ENCODE data around the gene VPS13D. TPM values are rescaled to one million over a fixed set of nuclear protein-coding genes. Genes with fewer than 3 reads are reported as not detected.

The VPS13D gene
- total RNA-seq, 4 donors from 2014 or later, result 42.5 to 103 (median 59.8) TPM

GRCh38 chr1:12338823-12339222 lies 109.0 kb downstream of the VPS13D start:
- Histone ChIP-seq H3K27ac (peak overlapping the region in 3 of 4 donors; percentile 25 to 56 (median 49)), H3K4me3 (no peak overlapping the region), H3K9me3 (no peaks in the 10 kb centered on the region), H3K36me3 (peaks cover 0 to 100% (median 16%) of the 10 kb centered on the region in 3 donors), H3K27me3 (no peaks in the 10 kb centered on the region), H3K4me1 (peaks cover 0 to 37% (median 0%) of the 10 kb centered on the region in 3 donors)
- DNase-seq, result no peak
- 85 to 90% methylated on average over 1 of the region's 1 CpG for WGBS, 2 donors
- TF ChIP-seq POLR2A (IDR thresholded peaks at IDR 0.05), result no peak
- intact Hi-C loops (cut with DNase I), result no loop called here

DNA sequence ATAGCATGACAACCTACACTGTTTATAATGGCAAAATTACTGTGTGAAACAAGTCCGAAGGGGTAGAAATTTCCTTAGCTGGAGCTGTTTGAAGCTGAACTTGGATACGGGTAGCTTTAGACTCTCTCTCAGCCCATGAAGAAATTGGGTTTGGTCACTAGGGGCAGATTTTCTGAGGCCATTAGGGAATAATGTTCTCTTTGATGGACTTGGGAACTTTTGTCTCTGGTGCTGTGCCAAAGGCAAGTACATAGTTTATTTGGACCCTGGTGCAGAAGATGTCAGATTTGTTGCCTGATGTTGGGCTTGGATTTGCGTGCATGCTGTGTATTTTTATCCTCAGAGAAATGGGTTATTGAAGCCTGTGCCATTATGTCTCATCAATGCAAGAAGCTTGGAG lies 109.6 kb downstream of the VPS13D start:
- intact Hi-C loops (cut with DNase I), result no loop called here
- no peaks in the 10 kb centered on the region for H3K9me3 ChIP-seq
- no peak overlapping the region for H3K4me3 ChIP-seq
- peaks cover 0 to 43% (median 0%) of the 10 kb centered on the region in 3 donors for H3K4me1 ChIP-seq
- H3K27ac ChIP-seq, result peak overlapping the region in 3 of 4 donors; percentile 25 to 56 (median 49)
- H3K36me3 ChIP-seq, result peaks cover 0 to 100% (median 16%) of the 10 kb centered on the region in 3 donors
- TF ChIP-seq POLR2A (IDR thresholded peaks at IDR 0.05) (no peak), CTCF (IDR thresholded peaks at IDR 0.05) (peak in 2 of 6 experiments; percentile 11 to 13)
- H3K27me3 ChIP-seq, result no peaks in the 10 kb centered on the region
- DNase-seq, result no peak
- WGBS, 2 donors, result 68 to 71% methylated on average over 3 of the region's 3 CpGs

DNA sequence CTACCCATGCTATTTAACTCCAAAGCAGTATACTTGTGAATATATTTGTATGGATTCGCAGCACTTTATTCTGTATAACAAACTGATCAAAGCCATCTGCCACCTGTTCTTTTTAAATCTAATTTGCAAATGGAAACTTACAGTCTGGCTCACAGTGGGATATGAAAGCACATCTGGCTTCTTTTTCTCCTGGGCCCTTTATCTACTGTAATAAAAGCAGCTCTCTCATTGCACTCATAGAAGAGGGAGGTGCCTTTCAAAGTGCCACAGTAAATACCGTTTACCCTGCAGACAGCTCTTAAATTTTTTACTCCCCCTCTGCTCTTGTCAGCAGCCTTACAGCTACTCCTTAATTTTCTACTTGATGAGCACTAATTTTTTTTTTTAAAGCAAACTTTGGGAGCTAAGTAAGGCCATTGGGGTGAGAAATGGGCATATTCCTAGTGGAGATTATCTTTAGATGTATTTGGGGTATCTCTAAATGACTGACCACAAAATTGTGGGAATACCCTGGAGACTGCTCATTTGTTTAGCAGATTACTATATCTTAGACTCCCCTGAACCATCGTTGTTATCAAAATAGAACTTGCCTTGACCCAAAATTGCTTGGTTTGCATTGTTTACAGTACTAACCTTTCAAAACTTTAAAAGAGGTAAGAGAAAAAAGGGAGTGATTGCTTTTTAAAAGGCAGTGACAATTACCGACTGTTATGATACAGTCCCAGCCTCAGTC lies 110.1 kb downstream of the VPS13D start:
- H3K27me3 ChIP-seq, result no peaks in the 10 kb centered on the region
- intact Hi-C loops (cut with DNase I), result no loop called here
- WGBS, 2 donors, result 69 to 79% methylated on average over 4 of the region's 4 CpGs
- peak overlapping the region in 3 of 4 donors; percentile 25 to 56 (median 37) for H3K27ac ChIP-seq
- TF ChIP-seq CTCF (IDR thresholded peaks at IDR 0.05) (no peak), POLR2A (IDR thresholded peaks at IDR 0.05) (no peak)
- peaks cover 0 to 100% (median 14%) of the 10 kb centered on the region in 3 donors for H3K36me3 ChIP-seq
- peaks cover 0 to 48% (median 0%) of the 10 kb centered on the region in 3 donors for H3K4me1 ChIP-seq
- no peak for DNase-seq
- H3K9me3 ChIP-seq, result no peaks in the 10 kb centered on the region
- no peak overlapping the region for H3K4me3 ChIP-seq

GRCh38 chr1:12340544-12340930 lies 110.7 kb downstream of the VPS13D start:
- 67 to 69% methylated on average over 2 to 3 of the region's 3 CpGs for WGBS, 2 donors
- Histone ChIP-seq H3K4me3 (no peak overlapping the region), H3K27ac (peak overlapping the region in 3 of 4 donors; percentile 25 to 56 (median 37)), H3K4me1 (peaks cover 0 to 52% (median 0%) of the 10 kb centered on the region in 3 donors), H3K36me3 (peaks cover 0 to 100% (median 8%) of the 10 kb centered on the region in 3 donors), H3K27me3 (no peaks in the 10 kb centered on the region), H3K9me3 (no peaks in the 10 kb centered on the region)
- no peak for TF ChIP-seq POLR2A (IDR thresholded peaks at IDR 0.05)
- TF ChIP-seq CTCF (IDR thresholded peaks at IDR 0.05), result no peak
- no peak for DNase-seq
- intact Hi-C loops (cut with DNase I), result no loop called here

DNA sequence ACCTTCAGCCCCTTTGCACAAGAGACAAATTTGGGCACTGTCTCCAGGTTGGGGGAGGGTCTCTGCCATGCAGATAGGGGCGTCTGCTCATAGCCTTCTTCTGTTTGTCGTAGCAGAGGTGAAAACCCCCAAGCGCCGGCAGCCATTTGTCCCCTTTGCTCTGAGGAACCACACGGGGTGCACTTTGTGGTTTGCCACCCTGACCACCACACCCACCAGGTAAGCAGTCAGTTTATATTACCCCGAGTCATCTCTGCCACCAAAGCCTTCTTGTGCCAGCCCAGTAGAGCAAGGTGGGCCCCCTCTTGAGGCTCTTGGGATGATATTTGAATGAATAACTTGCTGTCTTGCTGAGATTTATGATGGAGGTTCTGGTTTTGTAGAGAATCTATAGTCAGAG lies 111.8 kb downstream of the VPS13D start:
- TF ChIP-seq CTCF (IDR thresholded peaks at IDR 0.05) (no peak), POLR2A (IDR thresholded peaks at IDR 0.05) (no peak)
- no peak for DNase-seq
- Histone ChIP-seq H3K4me1 (peaks cover 0 to 55% (median 2%) of the 10 kb centered on the region in 3 donors), H3K4me3 (no peak overlapping the region), H3K36me3 (peaks cover 0 to 100% (median 8%) of the 10 kb centered on the region in 3 donors), H3K27ac (peak overlapping the region in 1 of 4 donors; percentile 2), H3K27me3 (no peaks in the 10 kb centered on the region), H3K9me3 (no peaks in the 10 kb centered on the region)
- 88 to 90% methylated on average over 6 of the region's 6 CpGs for WGBS, 2 donors
- intact Hi-C loops (cut with DNase I), result no loop called here

Data from esophagus squamous epithelium (tissue), 5 donors.